ENCODE data around the gene LRMDA. TPM values are rescaled to one million over a fixed set of nuclear protein-coding genes. Genes with fewer than 3 reads are reported as not detected.

Gene LRMDA
- total RNA-seq, 1 experiment from 2014 or later = not detected

DNA sequence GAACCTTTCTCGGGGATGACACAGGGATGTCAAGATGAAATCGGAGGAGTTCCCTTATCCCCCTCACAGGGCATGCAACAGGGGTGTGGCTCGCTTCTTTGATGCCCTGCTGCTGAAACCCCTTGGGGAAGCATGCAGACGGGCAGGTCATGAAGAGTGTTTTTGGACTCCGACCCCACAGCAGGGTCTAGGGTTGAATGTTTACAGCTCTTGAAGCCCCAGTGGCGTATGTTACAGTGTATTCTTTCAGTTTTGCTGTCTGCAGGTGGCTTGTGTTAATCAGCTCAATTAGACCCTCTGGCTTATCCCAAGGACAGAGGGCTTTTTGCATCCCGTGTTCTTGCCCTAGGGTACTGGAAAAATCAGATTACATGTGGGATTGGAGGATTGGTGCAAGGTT lies 446.5 kb downstream of the LRMDA start:
- in situ Hi-C loops (cut with HindIII; ENCODE audit: low sequenced_read_pairs) = no loop called here
- DNase-seq (ENCODE audit: low spot score) = no peak

DNA sequence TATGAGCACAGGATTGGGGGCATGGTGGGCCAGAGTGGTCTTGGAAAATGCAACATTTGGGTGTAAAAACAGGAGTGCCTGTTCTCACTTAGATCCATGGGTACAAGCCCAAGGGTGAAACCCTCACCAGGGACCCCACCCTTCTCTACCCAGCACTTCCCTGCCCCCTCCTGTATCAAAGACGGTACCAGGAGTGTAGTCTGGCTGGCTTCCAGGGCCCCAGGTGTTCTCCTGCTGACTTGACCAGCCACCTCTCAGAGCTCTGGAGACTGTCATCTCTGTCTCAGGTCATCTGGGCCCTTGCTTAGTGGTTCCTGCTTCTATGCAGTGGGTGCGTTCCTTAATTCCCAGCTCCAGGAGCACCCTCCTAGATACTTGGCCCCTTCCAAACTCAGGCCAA lies 447.2 kb downstream of the LRMDA start:
- in situ Hi-C loops (cut with HindIII; ENCODE audit: low sequenced_read_pairs) = no loop called here
- DNase-seq (ENCODE audit: low spot score) = no peak

DNA sequence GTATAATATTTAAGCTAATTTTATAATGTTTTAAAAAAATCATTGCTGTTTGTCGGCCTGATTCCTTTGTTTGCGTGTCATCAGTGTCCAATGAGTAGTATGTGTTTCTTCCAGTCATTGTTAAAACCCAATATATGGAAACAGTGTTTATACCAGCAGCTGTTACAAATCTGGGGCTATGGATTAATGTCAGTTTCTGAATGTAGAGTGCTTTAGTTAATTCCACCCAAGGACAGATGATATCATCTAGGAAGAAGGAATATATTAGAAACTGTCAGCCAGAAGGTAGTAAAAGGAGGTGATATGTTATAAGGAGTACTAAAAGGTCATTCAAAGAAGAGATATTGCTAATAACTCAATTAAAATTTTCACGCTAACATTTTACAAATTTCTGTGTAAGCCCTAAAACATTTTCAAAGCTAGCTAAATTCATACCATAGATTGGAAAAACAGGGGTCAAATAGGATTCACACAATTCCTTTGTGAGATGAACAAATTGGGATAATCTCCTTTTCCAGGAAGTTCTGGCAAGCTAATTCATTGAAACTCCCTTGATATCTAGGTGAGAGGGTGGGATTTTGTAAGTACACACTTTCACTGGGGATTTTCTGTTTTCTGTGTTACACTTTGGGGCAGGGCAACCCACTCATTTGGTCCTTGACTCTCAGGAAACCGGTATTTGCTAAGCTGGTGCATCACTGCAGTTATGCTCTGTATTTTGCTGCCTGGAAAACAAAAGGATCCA lies 448.8 kb downstream of the LRMDA start:
- DNase-seq (ENCODE audit: low spot score) = no peak
- in situ Hi-C loops (cut with HindIII; ENCODE audit: low sequenced_read_pairs) = no loop called here

DNA sequence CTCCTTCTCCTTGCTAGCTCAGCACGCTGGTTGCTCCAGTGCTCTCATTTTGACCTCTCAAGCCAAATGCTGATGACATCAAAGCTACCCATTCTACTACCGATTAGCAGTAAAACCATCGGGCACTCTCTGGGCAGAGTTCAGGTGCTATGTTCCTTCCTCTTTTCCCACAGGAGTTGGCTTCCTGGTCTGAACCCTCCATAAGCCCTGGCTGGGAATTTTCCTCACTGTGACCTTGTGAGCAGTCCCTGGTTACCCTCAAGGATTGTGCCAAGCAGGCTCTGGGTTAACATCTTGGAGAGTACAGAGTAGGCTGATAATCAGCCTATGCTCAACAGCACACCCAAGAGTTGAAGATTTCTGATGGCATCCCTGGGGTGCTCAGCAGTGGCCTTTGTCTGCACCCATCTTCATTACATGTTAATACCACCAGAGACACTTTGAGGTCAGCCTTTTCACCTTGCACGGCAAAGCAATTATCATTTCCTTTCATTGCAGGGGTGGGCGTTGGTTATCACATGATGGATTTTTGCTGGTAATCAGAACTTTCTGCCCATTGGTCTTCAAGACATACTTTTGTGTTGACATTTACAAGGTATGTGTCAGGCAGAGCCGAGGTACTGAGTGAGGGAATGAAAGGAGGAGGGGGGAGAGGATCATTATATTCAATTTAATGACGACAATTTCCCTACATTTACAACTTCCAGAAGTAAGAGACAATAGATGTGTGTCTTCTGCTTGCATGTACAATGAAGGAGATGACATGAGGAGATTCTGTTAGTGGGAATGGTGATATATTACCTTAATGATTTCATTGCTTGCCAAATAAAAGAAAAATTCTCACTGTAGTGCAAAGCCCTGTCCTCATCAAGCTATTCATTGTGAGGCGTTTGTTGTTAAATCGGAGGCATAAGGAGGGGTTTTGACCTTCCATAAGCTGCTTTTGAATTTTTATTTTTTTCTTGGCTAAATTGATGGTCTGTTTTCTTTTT lies 452.0 kb downstream of the LRMDA start:
- in situ Hi-C loops (cut with HindIII; ENCODE audit: low sequenced_read_pairs) = no loop called here
- DNase-seq (ENCODE audit: low spot score) = no peak

DNA sequence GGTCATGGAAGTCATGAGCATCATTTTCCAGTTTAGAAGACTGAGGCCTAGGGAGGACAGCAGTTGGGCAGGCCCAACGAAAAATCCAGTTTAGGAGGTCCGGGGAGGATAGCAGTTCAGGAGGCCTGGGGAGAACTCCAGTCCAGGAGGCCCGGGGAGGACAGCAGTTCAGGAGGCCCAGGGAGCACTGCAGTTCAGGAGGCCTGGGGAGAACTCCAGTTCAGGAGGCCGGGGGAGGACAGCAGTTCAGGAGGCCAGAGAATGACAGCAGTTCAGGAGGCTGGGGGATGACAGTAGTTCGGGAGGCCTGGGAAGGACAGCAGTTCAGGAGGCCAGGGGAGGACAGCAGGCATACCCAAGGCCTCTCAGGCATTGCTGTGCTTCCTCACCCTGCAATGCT lies 453.4 kb downstream of the LRMDA start:
- DNase-seq (ENCODE audit: low spot score) = no peak
- in situ Hi-C loops (cut with HindIII; ENCODE audit: low sequenced_read_pairs) = no loop called here

DNA sequence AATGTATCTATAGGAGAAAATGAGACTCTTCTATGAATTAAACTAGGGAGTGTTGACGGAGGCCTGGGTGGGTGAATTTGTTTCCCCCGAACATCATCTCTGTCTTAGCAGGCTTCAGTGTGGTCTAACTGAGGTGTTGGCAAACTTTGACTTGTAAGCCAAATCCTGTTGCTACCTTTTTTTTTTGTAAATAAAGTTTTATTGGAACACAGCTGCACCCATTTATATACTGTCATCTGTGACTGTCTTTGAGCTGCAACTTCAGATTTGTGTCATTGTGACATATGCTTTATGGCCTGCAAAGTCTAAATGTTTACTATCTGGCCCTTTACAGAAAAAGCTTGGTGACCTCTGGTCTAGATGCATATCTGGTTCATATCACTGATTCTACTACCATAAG lies 455.9 kb downstream of the LRMDA start:
- in situ Hi-C loops (cut with HindIII; ENCODE audit: low sequenced_read_pairs) = no loop called here
- DNase-seq (ENCODE audit: low spot score) = no peak

DNA sequence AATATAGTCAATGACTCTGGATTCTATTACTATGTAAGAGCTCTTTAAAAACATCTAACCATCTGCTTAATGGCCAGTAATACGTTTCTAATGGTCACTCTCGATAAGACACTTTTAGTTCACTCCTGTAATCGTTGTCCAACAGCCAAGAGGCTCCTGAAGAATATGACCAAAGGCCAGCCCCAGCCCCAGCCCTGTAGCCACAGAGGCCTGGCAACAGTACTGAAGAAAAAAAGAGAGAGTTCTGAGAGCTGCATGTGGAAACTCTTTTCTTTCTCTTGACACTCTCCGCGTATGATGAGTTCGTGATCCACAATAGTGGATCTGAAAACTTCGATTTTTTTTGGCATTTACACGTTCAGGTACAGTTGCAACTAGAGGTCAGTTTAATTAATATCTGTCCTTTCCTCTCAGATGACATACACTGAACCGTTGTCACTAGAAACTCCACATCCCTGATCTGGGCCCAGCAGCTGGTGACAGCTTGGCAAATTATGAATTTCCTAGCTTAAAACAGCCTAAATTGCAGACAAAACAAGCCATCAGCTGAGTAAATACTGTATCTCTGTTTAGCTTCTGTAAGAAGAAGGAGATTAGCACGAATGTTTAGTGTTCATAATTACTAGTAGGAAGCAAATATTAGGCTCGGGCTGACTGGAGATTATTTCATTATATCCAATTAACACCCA lies 456.7 kb downstream of the LRMDA start:
- no peak for DNase-seq (ENCODE audit: low spot score)
- in situ Hi-C loops (cut with HindIII; ENCODE audit: low sequenced_read_pairs) = no loop called here

DNA sequence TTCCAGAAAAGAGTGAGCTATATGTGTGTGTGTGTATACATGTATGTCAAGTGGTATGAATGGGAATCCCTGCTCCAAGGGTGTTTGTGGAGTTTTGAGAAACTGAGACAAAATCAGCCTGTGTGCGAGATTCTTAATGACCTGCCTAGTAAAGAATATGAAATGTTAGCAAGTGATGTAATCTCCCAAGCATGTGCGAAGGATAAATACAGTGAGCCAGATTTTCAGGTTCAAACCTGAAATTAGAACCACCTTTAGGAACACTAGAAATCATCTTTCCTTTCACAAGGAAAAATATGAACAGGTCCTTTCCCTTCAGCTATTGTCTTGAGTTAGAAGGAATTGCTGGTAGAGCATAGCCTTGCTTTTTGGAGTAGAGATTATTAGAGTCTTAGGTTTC lies 457.6 kb downstream of the LRMDA start:
- in situ Hi-C loops (cut with HindIII; ENCODE audit: low sequenced_read_pairs) = no loop called here
- DNase-seq (ENCODE audit: low spot score) = no peak

DNA sequence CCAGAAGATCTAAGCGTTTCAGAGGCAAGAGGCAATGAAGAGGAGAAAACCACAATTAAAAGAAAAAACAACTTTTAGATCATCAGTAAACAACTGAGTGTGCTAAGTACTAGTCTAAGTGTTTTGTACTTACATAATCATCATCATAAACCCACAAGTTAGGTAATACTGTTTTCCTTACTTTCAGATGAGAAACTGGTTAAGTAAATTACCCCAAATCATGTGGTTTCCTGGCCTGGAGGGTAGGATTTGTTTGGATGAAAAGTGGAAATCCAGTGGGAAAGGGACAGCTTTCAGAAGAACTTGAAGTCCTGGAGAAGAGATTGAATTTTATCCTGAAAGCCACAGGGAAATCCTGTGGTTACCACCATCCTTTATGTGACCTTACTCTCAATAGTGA lies 463.3 kb downstream of the LRMDA start:
- no peak for DNase-seq (ENCODE audit: low spot score)
- in situ Hi-C loops (cut with HindIII; ENCODE audit: low sequenced_read_pairs) = no loop called here

DNA sequence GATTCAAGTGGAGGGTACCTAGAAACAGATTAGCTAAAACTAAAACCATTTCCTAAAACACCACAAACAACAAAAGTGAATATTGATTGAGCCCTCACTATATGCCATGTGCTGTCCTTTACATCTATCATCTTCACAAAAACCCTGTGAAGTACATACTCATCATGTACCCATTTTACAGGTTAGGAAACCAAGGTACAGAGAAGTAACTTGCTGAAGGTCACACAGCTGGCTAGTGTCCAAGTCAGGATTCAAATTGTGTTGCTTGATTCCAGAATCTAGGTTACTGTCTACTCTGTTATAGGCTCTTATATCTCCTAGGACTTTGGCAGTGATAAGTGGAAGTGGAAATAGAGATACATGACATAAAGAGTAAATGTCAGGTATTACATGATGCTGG lies 463.8 kb downstream of the LRMDA start:
- DNase-seq (ENCODE audit: low spot score) = no peak
- in situ Hi-C loops (cut with HindIII; ENCODE audit: low sequenced_read_pairs) = no loop called here

DNA sequence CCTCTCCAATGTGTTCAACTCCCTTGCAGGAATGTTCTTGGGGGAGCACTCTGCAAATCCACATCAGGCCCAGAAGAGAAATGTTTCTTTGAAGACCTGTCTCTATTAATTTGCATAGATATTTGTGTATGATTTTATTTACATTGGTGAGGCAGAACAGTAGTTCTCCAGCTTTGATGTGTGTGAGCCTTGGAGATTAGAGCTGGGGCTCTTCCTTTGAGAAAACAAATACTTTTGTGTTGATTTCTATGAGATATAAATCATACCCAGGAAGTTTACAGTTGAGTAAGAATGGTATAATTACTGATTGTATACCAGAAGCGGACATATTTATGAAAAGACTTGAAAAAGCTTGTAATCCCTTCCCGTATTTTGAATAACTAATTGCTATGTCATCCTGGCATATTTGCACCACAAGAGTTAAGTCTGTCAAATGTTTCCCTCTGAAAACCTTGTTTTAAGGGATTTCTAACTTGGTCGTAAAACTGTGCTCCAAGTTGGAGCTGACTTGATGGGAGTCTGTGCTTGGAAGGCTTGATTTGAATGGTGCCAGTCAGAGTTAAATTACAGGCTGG lies 468.5 kb downstream of the LRMDA start:
- DNase-seq (ENCODE audit: low spot score) = no peak
- in situ Hi-C loops (cut with HindIII; ENCODE audit: low sequenced_read_pairs) = no loop called here

DNA sequence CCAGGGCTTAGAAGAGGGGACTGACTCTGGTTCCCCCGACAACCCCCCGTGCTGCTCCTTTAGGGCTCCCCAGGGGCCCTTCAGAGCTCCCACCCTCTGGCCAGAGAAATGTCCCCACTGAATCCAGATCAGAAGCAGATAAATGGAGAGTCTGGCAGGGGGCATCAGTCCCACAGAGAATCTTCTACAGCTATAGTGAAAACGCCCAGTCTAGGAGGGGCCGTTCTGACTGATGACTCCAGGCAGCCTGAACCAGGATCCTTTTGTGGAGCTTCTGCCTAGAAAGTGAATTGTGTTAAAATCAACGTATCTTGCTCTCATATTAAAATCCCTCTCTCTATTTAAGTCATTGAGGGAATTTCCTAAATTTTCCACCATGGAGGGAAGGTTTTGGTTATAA lies 471.4 kb downstream of the LRMDA start:
- in situ Hi-C loops (cut with HindIII; ENCODE audit: low sequenced_read_pairs) = no loop called here
- no peak for DNase-seq (ENCODE audit: low spot score)

DNA sequence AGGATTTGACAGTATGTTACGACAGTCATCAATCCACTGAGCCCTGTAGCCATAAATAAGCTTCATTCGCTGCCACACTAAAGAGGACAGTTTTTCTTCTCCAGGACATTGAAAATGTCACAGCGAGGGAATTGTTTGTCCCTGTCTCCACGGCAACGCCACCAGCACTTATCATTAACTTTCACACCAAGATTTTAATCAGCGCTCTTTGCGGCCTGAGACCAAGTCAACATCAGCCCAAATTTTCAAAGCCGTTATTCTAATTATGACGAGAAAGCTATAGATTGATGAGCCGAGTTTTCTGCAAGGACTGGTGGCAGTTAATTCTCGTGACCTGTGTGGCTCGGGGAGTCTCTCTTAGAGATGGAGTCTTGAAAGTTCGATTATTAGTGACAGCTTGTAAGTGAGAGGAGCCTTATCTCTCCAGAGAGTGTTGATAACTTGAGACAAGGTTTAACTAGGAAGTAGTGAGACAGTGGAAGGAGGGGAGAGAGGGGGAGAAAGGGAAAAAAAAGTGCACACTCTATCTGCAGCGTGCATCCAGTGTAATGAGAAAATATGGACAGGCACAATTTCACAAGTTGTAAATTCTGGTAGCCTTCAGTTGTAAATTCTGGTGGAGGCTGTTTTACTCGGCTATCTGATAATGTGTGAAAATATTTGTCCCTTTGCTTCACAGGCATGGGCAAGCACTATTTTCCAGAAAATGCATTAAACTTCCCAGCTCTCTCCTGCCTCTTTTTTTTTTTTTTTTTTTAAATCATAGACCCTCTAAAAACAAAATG lies 473.3 kb downstream of the LRMDA start:
- DNase-seq (ENCODE audit: low spot score) = no peak
- in situ Hi-C loops (cut with HindIII; ENCODE audit: low sequenced_read_pairs) = no loop called here

DNA sequence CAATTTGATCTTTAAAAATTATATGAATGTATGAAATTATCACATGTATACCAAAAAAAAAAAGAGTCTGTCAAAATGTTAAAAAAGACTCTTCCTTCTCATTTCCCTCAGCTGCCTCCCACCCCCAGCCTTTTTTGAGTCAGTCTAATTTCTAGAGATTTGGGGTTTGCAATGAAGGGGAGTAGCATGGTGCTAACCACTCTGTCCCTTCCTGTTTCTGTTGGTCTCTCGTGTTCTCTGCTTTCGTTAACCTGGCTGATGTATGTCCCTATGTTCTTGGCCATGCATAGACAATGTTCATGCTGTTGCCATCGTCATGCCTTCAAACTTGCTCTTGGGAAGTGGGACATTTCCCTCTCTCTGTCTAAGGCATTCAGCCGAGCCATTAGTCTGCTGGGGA lies 474.1 kb downstream of the LRMDA start:
- in situ Hi-C loops (cut with HindIII; ENCODE audit: low sequenced_read_pairs) = no loop called here
- no peak for DNase-seq (ENCODE audit: low spot score)

DNA sequence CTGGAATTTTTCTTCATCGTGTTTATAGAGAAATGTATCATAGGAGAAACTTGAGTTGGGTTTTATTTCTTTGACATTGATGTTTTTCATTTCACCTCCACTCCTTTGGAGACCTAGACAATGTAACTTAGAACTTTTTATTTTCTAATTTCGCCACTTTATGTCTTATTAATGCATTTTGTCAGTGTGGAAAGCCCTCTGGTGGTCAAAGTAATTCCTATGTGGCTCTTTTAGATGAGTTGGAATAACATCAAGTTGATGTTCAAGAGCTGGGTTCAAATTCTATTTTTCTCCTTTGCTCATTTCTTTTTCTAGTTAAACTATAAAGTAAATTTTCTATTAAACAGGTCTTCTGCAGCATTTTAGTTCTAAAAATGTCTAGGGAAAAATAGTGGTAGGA lies 478.6 kb downstream of the LRMDA start:
- no peak for DNase-seq (ENCODE audit: low spot score)
- in situ Hi-C loops (cut with HindIII; ENCODE audit: low sequenced_read_pairs) = no loop called here

DNA sequence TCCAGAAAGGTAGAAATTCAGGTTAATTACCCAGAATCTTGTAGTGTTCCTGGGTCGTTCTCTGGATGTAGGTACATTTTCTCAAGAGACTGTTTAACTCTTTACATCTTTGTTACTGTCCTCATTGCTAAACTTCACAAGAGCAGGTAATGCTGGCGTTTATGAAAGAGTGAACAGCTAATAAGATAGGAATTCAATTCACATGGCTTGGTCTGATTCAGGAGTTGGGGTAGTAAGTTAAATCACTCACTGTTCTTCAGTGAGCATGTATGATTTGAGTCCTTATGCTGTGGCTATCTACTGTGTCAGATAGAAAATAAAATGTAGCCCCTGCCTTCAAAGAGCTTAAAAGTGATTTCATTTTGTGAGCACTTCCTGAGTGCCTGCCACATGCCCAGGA lies 480.0 kb downstream of the LRMDA start:
- DNase-seq (ENCODE audit: low spot score) = no peak
- in situ Hi-C loops (cut with HindIII; ENCODE audit: low sequenced_read_pairs) = no loop called here

DNA sequence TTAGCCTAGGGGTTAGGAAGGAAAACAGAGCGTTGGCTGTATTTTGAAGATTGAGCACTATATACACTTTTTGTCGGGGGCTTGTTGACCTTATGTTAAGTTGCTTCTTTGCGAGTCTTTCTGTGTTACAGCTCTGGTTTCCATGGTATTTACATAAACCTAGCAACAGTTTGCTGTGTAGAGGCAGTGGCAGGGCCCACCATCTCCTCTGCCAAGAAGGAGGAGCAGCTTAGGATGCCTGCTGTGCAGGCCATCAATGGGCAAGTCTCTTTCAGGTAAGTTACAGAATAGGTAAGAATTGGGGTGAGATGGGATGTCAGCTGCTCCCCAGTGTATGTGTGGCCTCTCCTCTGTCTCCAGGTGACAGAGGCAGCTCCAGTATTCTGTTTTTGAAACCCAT lies 485.5 kb downstream of the LRMDA start:
- in situ Hi-C loops (cut with HindIII; ENCODE audit: low sequenced_read_pairs) = no loop called here
- DNase-seq (ENCODE audit: low spot score) = no peak

DNA sequence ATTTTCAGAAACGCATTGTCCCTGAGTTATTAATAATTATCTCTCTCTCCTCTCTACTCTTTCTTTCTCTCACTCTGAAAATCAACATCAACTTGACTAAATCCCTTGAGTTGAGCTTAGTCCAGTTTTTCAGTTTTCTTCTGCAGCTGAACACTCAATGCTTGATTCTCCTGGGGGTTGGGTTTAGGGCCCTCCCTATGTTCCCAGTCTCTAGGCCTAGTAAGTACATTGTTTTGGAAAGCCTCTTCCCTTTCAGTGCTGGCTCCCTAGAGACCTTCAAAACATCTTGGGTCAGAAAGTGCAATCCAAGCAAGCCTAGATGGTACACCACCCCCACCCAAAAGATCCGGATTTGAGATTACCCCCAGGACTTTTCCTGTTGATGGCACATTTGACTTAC lies 488.5 kb downstream of the LRMDA start:
- in situ Hi-C loops (cut with HindIII; ENCODE audit: low sequenced_read_pairs) = no loop called here
- DNase-seq (ENCODE audit: low spot score) = no peak

DNA sequence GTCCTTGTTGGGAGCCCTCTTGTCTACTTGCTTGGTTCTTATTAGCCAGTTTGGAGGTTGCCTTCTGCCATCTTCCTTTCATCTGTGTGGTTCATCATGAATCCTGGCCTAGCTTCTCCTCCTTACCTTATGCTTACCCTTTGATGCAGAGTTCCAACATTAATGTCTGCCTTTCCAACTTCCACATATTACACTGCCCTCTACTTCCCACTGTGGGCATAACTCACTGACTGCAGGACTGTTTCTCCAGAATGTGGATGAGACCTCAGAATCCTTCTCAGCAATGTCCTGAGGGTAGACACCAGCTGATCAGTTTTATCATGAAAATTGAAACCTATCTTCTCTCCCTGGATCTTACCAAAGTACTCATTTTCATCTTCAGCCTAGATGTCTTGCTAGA lies 491.0 kb downstream of the LRMDA start:
- DNase-seq (ENCODE audit: low spot score) = no peak
- in situ Hi-C loops (cut with HindIII; ENCODE audit: low sequenced_read_pairs) = no loop called here
